Loucy (cell line): Measurements from ENCODE around the gene LIPI.

Experiments
- CTCF ChIP-seq: fragments of 200-600 bp; sonication (generic); conservative IDR thresholded peaks from 2 replicates; pipeline ENCODE4 v1.5.1; 2014; ENCODE audit warnings: mild to moderate bottlenecking, antibody characterized with exemption, low read length
- EZH2phosphoT487 ChIP-seq: fragments of 200-600 bp; IDR thresholded peaks from 2 replicates; pipeline ENCODE4 v1.6.1; 2018; ENCODE audit warnings: antibody characterized with exemption, mild to moderate bottlenecking, moderate library complexity, borderline replicate concordance

GRCh38 chr21:14239281-14239680 is 28.5 kb upstream of the LIPI start:
- TF ChIP-seq CTCF (no peak), EZH2phosphoT487 (no peak)
